Activated CD4-positive, alpha-beta T cell treated with anti-CD3 and anti-CD28 coated beads, Interleukin-2, amount 10 ng/mL, durations not matched to agents 24 days and 14 days (primary cell): ENCODE data around the gene GRIN3A. TPM values are rescaled to one million over a fixed set of nuclear protein-coding genes. Genes with fewer than 3 reads are reported as not detected.
A peak's percentile ranks its signal among the peaks of the same experiment; 100 is the strongest.
"Not testable (repeated sequence)": the region's sequence is repeated elsewhere in the genome, so short reads cannot be mapped to it uniquely, and the experiment has no call there.

Experiments
- DNase-seq: peaks from one replicate; pipeline ENCODE4 v3.0.0; 2022
- H3K27ac Mint-ChIP-seq: one replicate; pipeline ENCODE4 v1.8.0; 2022; ENCODE audit warnings: mild to moderate bottlenecking, mixed read lengths
- H3K27me3 Mint-ChIP-seq: one replicate; pipeline ENCODE4 v1.8.0; 2022; ENCODE audit warnings: mixed read lengths
- H3K36me3 Mint-ChIP-seq: one replicate; pipeline ENCODE4 v1.8.0; 2022; ENCODE audit warnings: low read depth, mild to moderate bottlenecking, mixed read lengths
- H3K4me1 Mint-ChIP-seq: one replicate; pipeline ENCODE4 v1.8.0; 2021; ENCODE audit warnings: mixed read lengths
- H3K4me3 Mint-ChIP-seq: one replicate; pipeline ENCODE4 v1.8.0; 2022; ENCODE audit warnings: mild to moderate bottlenecking, moderate library complexity, mixed read lengths
- H3K9me3 Mint-ChIP-seq: one replicate; pipeline ENCODE4 v1.8.0; 2021; ENCODE audit warnings: mixed read lengths
- intact Hi-C: fragments of 100-400 bp; cut with micrococcal nuclease; formaldehyde crosslinking; loops from one replicate; pipeline ENCODE4 v1.15.1; 2023
- total RNA-seq: library from RNA; stranded (reverse); gene quantifications from 2 replicates; pipeline ENCODE4 v1.2.3, GENCODE V29; 2022

The GRIN3A gene
- total RNA-seq, 1 donor from 2014 or later, result not detected

DNA sequence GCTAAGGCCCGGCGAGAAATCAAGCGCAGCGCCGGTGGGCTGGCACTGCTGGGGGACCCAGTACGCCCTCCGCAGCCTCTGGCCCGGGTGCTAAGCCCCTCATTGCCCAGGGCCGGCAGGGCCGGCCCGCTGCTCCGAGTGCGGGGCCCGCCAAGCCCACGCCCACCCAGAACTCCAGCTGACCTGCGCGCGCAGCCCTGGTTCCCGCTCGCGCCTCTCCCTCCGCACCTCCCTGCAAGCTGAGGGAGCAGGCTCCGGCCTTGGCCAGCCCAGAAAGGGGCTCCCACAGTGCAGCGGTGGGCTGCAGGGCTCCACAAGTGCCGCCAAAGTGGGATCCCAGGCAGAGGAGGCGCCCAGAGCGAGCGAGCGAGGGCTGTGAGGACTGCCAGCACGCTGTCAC lies 14.2 kb downstream of the GRIN3A start:
- DNase-seq, H3K27ac Mint-ChIP-seq, H3K27me3 Mint-ChIP-seq, H3K4me1 Mint-ChIP-seq, H3K36me3 Mint-ChIP-seq, intact Hi-C loops, H3K4me3 Mint-ChIP-seq, H3K9me3 Mint-ChIP-seq: not testable (repeated sequence)

DNA sequence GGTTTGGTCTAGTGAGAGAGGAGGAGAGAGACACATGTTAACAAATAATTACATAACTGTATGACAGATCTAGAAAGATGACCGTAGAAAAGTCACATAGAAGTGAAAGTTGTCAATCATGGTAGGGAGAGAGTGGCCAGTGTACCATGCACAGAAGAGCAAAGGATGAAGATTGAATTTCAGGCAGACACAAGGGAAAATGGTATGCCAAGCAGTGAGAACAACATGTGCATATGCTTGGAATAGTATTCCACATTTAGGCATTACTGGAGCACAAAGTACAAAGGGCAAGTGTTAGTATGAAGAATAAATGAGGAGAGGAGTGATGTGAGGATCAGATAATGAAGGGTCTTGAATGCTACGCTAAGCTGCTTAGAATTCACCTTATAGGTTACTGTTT lies 20.3 kb downstream of the GRIN3A start:
- no peak for DNase-seq
- Mint-ChIP-seq H3K27me3 (peaks cover 3% of the 10 kb centered on the region), H3K4me1 (no peaks in the 10 kb centered on the region), H3K27ac (no peak overlapping the region), H3K4me3 (no peak overlapping the region), H3K36me3 (no peaks in the 10 kb centered on the region), H3K9me3 (no peaks in the 10 kb centered on the region)
- intact Hi-C loops, result no loop called here

DNA sequence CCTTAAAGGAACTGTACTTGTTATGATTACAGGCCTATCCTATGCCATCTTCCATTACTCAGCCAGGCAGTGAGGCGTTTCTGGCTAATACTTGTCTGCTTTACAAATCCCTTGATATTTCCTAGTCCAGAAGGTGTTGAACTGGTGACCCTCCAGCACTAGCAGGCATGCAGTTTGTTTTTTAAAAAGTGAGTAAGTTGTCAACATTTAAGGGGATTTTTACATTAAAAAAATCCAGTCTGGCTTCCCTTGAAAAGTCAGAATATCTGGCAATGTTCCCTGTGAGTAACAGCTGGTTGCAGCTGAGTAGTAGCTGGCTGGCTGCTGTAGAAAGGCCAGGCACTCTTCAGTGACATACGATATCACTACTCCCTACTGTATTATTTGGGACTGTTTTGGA lies 21.8 kb downstream of the GRIN3A start:
- DNase-seq, result no peak
- H3K27me3 Mint-ChIP-seq, result peaks cover 3% of the 10 kb centered on the region
- intact Hi-C loops, result no loop called here
- no peaks in the 10 kb centered on the region for H3K4me1 Mint-ChIP-seq
- no peaks in the 10 kb centered on the region for H3K9me3 Mint-ChIP-seq
- no peaks in the 10 kb centered on the region for H3K36me3 Mint-ChIP-seq
- no peak overlapping the region for H3K27ac Mint-ChIP-seq
- no peak overlapping the region for H3K4me3 Mint-ChIP-seq

DNA sequence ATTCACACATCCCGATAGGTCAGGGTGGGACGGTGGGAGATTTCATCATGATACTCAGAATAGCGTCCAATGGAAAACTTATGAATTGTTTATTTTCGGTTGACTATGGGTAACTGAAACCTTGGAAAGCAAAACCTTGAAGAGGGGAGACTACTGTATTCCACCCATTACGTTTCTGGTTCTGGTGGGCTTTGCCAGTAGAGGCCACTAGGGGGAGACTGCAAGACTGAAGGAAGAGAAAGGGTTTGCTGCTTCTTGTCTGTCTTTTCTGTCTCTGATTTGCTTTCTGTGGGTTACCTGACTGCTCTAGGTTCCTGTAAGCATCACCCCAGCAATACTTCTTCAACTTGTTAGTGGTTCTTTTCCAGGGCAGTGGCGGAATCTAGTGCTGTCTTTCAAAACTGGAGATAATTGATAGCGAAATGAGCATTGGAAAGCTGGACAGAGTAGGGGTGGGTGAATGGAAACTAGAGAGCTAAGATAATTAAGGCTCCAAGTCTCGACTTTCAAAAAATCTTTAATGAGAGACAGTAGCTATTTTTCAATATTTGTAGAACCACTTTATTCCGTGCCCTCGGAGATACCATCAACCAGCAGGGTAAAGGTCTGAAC lies 27.0 kb downstream of the GRIN3A start:
- intact Hi-C loops, result no loop called here
- H3K36me3 Mint-ChIP-seq, result no peaks in the 10 kb centered on the region

DNA sequence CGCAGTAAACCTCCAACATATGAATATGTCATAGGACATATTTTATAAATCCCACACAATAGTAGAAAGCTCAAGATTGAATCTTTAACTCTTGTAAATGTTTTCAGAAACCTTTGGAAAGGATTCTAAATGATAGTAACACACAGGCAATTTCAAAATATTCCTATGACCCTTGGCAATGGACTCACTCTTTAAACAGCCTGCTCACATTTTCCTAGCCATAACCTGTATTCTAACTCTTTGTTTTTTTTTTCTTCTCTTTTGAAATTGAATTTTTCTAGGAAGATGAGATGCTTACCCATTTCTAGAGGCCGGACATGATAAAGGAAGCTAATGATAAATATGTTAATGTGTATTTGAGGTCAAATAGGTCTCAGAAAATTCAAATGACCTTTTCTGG lies 29.6 kb downstream of the GRIN3A start:
- no peaks in the 10 kb centered on the region for H3K9me3 Mint-ChIP-seq
- H3K4me1 Mint-ChIP-seq, result peaks cover 3% of the 10 kb centered on the region
- no peak overlapping the region for H3K27ac Mint-ChIP-seq
- H3K4me3 Mint-ChIP-seq, result no peak overlapping the region
- intact Hi-C loops, result no loop called here
- no peaks in the 10 kb centered on the region for H3K36me3 Mint-ChIP-seq
- peaks cover 16% of the 10 kb centered on the region for H3K27me3 Mint-ChIP-seq
- DNase-seq, result no peak

More for the DNA sequence above, 27.0 kb downstream of the GRIN3A start:
- Mint-ChIP-seq H3K9me3 (no peaks in the 10 kb centered on the region), H3K4me3 (no peak overlapping the region), H3K27me3 (peaks cover 8% of the 10 kb centered on the region), H3K27ac (no peak overlapping the region), H3K4me1 (no peaks in the 10 kb centered on the region)
- DNase-seq, result peak; percentile 67

DNA sequence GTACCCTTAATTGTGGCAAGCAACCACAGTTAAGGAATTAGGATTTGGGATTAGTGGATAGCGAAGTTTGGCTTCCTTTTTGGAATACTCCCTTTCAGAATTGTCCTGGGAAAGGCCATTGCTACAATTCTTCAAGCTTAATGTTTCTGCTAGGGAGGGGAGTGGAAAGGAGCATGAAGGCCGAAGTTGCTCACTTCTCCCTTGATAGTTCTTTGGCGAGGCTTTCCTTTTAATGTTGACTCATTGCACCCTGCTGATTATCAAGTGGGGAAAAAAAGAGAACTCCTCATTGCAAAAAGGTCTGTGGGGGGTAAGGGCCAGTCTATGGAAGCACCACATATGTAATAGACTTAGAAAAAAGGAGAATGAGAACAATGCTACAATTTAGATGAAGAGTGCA lies 30.7 kb downstream of the GRIN3A start:
- Mint-ChIP-seq H3K4me1 (peaks cover 3% of the 10 kb centered on the region), H3K9me3 (no peaks in the 10 kb centered on the region), H3K27me3 (peaks cover 16% of the 10 kb centered on the region), H3K27ac (no peak overlapping the region), H3K36me3 (no peaks in the 10 kb centered on the region), H3K4me3 (no peak overlapping the region)
- no peak for DNase-seq
- intact Hi-C loops, result no loop called here

DNA sequence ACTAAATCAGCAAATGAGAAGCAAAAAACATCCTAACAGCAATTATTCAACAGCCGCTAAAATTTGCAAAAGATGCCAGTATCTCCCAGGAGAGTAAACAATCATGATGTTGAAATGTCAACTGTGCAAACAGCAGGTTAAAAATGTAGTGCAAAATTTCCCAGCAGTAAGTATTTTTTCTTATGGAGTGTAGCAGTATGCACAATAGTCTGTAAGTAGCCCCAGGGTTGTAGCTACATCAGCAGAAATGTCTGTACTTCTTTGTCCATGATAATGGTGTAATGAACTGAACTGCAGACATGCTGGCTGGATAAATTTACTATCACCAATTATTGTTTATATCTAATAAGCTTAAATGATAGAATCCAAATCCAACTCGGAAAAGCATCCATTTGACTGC lies 31.4 kb downstream of the GRIN3A start:
- intact Hi-C loops, result no loop called here
- Mint-ChIP-seq H3K4me1 (peaks cover 3% of the 10 kb centered on the region), H3K4me3 (no peak overlapping the region), H3K27ac (no peak overlapping the region), H3K9me3 (no peaks in the 10 kb centered on the region), H3K27me3 (peaks cover 16% of the 10 kb centered on the region), H3K36me3 (no peaks in the 10 kb centered on the region)
- no peak for DNase-seq

DNA sequence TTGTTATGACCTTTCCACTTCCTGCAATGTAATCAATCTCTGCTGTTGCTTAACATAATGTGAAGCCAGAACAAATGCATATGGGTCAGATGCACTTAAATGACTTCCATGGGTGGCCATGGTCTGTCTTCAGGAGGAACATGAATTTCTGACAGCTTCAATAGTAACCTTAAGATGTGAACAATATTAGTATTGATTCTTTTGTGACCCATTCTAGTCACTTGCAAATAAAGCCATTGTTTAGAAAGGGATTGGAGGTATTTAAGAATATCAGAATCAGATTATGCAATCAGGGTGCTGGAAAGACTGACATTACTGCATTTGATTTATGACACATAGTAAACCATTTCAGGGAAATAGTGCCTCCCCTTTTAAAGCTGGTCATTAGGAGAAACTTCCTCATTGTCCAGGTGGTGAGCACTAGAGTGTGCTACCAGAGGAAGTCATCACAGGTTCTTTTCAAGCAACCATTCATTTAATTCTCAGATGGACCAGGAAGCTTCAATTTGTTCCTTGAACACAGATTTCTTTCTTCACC lies 32.1 kb downstream of the GRIN3A start:
- Mint-ChIP-seq H3K9me3 (no peaks in the 10 kb centered on the region), H3K27me3 (peaks cover 16% of the 10 kb centered on the region), H3K4me3 (no peak overlapping the region), H3K4me1 (peaks cover 3% of the 10 kb centered on the region), H3K27ac (no peak overlapping the region), H3K36me3 (no peaks in the 10 kb centered on the region)
- intact Hi-C loops, result no loop called here
- no peak for DNase-seq

DNA sequence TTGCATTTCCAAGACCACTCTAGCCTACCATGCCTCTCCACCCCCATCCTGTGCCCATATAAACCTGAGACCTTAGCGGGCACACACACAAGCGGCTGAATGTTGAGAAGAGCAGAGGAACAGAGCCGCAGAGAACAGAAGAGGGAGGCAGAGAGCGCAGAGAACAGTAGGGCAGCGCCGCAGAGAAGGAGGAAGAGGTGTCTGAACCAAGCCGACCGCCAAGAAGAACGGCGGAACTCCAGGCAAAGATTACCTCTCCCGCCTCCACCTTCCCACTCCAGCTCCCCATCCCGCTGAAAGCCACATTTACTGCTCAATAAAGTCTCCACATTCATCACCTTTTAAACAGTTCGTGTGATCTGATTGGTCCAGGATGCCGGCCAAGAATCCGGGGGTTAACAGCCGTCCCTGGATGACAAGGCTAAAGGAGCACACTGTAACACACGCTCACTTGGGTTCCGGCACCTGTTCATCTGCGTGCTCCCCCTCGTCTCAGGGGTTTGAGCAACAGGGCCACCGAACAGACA lies 33.2 kb downstream of the GRIN3A start:
- Mint-ChIP-seq H3K9me3 (no peaks in the 10 kb centered on the region), H3K27ac (no peak overlapping the region), H3K36me3 (no peaks in the 10 kb centered on the region), H3K4me3 (peak overlapping the region; percentile 65), H3K4me1 (peaks cover 3% of the 10 kb centered on the region), H3K27me3 (peaks cover 16% of the 10 kb centered on the region)
- intact Hi-C loops, result no loop called here
- peak; percentile 66 for DNase-seq

DNA sequence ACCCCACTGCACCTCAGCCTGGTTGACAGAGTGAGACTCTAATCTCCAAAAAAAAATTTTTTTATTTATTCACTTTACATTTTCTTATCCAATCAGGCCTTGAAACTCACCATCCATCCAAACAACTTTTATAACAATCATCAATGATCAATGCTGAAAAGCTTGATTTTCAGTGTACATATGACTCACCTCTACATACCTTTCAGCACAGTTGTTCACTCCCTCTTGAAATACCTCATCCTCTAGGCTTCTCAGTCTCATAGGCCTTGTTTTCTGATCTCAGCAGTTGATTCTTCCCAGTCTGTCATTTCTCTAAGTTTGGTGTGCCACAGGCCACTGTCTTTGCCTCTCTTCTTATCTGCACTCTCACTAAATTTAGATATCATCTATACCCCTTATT lies 36.2 kb downstream of the GRIN3A start:
- Mint-ChIP-seq H3K9me3 (no peaks in the 10 kb centered on the region), H3K4me3 (no peak overlapping the region), H3K4me1 (peaks cover 3% of the 10 kb centered on the region), H3K27ac (no peak overlapping the region), H3K27me3 (peaks cover 14% of the 10 kb centered on the region), H3K36me3 (no peaks in the 10 kb centered on the region)
- intact Hi-C loops, result no loop called here
- DNase-seq, result no peak

DNA sequence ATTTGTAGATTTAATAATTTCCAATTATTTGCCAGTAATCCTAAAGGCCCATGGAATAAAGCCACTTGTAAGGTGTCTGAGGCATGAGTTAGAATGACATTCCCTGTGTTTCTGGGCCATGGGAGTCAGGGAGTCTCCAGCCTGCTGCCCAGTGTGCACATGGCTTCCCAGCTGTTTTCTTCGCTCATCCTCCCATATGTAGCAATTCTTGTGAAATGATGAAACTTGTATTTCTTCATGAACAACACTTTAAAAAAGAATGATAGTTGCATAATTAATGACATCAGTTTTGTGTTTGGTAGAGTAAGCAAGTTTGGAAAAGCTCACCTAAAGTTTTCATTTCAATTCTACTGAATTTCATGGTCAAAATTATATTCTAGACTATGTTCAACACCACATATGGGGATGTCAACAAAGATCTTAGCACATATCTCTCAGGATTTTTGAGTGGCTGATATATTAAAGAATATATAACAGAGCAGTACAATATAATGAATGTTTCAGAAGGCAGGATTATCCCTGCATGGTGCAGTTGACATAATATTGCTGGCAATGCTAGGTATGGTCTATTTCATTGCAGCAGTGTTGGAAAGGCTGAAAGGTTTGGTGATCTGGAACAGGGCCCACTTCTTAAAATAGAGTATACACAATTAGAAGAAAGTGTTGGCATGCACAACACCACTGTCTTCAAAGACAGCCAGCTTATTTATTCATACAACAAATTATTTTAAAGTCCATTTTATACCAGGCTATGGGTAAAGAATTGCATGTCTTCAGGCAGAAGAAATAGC lies 44.7 kb downstream of the GRIN3A start:
- Mint-ChIP-seq H3K27ac (no peak overlapping the region), H3K4me3 (no peak overlapping the region), H3K27me3 (no peaks in the 10 kb centered on the region), H3K9me3 (no peaks in the 10 kb centered on the region), H3K36me3 (no peaks in the 10 kb centered on the region), H3K4me1 (no peaks in the 10 kb centered on the region)
- intact Hi-C loops, result no loop called here
- DNase-seq, result no peak

DNA sequence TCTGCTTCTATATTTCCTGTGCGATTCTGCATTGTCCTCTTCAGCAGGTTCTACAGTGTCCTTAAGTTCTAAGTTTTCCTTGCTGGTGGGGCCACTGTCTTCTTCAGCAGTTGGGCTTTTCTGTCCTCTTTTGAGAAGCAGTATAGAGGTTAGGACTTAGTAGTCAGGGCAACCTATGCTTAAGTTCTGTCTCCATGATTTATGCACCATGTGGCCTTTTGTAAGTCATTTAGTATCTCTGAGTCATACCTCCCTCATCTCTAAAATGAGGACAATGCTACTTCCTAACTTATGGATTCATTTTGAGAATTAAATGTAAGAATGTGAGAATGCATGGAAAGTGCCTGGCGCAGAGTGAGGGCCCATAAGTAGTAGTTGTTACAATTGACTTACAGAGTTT lies 46.8 kb downstream of the GRIN3A start:
- no peak overlapping the region for H3K4me3 Mint-ChIP-seq
- intact Hi-C loops, result no loop called here
- no peaks in the 10 kb centered on the region for H3K9me3 Mint-ChIP-seq
- no peak overlapping the region for H3K27ac Mint-ChIP-seq
- H3K36me3 Mint-ChIP-seq, result no peaks in the 10 kb centered on the region
- H3K4me1 Mint-ChIP-seq, result no peaks in the 10 kb centered on the region
- DNase-seq, result no peak
- H3K27me3 Mint-ChIP-seq, result no peaks in the 10 kb centered on the region

DNA sequence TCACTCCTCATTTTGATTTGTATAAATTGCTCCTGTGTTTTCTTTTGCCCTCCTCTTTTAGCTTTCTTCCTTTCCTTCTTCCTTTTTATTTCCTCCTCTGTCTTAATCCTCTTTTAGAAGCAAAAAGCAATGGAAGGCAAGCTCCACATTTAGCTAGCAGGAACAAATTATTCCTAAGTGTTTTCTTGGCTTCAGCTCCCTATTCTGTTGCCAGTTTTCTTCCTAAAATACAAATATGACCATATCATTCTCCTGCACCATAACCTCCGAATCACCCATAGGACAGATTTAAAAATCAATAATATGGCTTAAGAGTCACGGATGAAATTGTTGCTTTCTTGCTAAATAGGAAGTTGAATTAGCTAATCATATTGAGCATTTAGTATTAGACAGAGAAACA lies 49.4 kb downstream of the GRIN3A start:
- H3K4me3 Mint-ChIP-seq, result no peak overlapping the region
- no peaks in the 10 kb centered on the region for H3K27me3 Mint-ChIP-seq
- DNase-seq, result no peak
- no peak overlapping the region for H3K27ac Mint-ChIP-seq
- no peaks in the 10 kb centered on the region for H3K36me3 Mint-ChIP-seq
- no peaks in the 10 kb centered on the region for H3K4me1 Mint-ChIP-seq
- intact Hi-C loops, result no loop called here
- H3K9me3 Mint-ChIP-seq, result no peaks in the 10 kb centered on the region

DNA sequence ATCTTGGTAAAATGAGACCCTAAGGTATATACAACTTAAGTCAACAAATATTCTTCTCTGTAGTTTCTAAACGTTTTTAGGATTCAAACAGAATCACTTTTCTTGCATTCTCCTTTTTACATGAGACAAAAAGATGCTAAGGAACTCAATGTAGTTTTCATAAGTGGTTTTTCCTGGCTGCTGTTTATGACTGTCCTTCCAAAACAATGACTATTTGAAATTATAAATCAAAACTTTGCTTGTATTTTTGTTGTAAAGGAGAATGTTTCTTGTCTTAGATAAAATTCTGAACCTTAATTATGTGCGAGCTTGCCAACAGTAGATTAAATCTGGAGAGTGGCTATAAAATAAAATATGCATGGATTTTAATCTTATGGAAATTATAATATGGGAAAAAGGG lies 53.8 kb downstream of the GRIN3A start:
- no peaks in the 10 kb centered on the region for H3K36me3 Mint-ChIP-seq
- H3K4me3 Mint-ChIP-seq, result no peak overlapping the region
- no peak overlapping the region for H3K27ac Mint-ChIP-seq
- H3K4me1 Mint-ChIP-seq, result no peaks in the 10 kb centered on the region
- no peaks in the 10 kb centered on the region for H3K27me3 Mint-ChIP-seq
- DNase-seq, result no peak
- no peaks in the 10 kb centered on the region for H3K9me3 Mint-ChIP-seq
- intact Hi-C loops, result no loop called here
